Right lobe of liver (tissue), 4 donors: ENCODE results near the gene PPM1H.

Source experiments
- POLR2A ChIP-seq: fragments of 450-650 bp; IDR thresholded peaks from one replicate; pipeline ENCODE4 v1.6.1; 2017; ENCODE audit warnings: antibody characterized with exemption, mild to moderate bottlenecking
- TF ChIP-seq, protein P1 (sequence below), 4 donors: fragments of 200-600 bp in 3 of 4; fragments of 450-650 bp in 1 of 4; IDR thresholded peaks; one replicate each; pipeline versions ENCODE4 v1.5.1 to v1.8.0; 2016 to 2022; ENCODE audit warnings: antibody characterized with exemption in 4 of 4, mild to moderate bottlenecking in 2 of 4
- donor health status: DM: no; HTN: no; CAD: no.
- donor health status: DM: no; HTN: no; CAD: no.
- donor health status: DM: no; HTN: yes; CAD: no.

DNA sequence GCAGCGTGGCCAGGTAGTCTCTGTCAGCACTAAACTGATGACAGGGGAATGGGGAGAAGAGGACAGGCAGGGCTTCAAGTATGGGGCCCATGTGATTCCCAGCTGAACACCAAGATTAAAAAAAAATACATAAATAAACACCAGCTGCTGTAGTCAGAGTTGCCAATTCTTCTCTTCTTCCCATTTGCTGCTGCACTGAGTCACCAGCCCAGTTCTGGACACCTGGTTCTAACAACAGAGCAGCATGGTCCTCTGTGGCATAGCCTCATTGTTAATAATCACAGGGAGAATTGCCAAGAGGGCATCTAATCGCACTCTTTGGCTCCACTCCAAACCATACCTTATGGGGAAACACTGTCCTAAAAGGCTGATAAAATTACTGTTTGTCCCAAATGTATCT lies 15.1 kb downstream of the PPM1H start:
- TF ChIP-seq, protein P1, sequence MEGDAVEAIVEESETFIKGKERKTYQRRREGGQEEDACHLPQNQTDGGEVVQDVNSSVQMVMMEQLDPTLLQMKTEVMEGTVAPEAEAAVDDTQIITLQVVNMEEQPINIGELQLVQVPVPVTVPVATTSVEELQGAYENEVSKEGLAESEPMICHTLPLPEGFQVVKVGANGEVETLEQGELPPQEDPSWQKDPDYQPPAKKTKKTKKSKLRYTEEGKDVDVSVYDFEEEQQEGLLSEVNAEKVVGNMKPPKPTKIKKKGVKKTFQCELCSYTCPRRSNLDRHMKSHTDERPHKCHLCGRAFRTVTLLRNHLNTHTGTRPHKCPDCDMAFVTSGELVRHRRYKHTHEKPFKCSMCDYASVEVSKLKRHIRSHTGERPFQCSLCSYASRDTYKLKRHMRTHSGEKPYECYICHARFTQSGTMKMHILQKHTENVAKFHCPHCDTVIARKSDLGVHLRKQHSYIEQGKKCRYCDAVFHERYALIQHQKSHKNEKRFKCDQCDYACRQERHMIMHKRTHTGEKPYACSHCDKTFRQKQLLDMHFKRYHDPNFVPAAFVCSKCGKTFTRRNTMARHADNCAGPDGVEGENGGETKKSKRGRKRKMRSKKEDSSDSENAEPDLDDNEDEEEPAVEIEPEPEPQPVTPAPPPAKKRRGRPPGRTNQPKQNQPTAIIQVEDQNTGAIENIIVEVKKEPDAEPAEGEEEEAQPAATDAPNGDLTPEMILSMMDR (IDR thresholded peaks at IDR 0.05) = no peak
- no peak for TF ChIP-seq POLR2A
